MM.1S (cell line): ENCODE results near the gene SCIN.

Experiments used
- DNase-seq: peaks from one replicate; pipeline ENCODE4 v3.0.0-alpha.2; 2015
- H2AFZ ChIP-seq: fragments of 300-600 bp; sonication (generic); 2 replicates; pipeline ENCODE4 v1.6.0; 2016; ENCODE audit warnings: antibody characterized with exemption, low read length
- H3F3A ChIP-seq: fragments of 300-600 bp; sonication (generic); 2 replicates; pipeline ENCODE4 v1.6.1; 2016; ENCODE audit warnings: mild to moderate bottlenecking, antibody characterized with exemption, low read length, moderate library complexity, mixed read lengths; ENCODE audit not compliant: insufficient read depth
- H3K27ac ChIP-seq: fragments of 300-600 bp; sonication (generic); 2 replicates; pipeline ENCODE4 v1.5.1; 2016; ENCODE audit warnings: mild to moderate bottlenecking, low read length
- H3K27me3 ChIP-seq: fragments of 300-600 bp; sonication (generic); replicated peaks from 2 replicates; pipeline ENCODE4 v1.6.0; 2016; ENCODE audit warnings: low read length; ENCODE audit not compliant: insufficient read depth
- H3K36me3 ChIP-seq: fragments of 300-600 bp; sonication (generic); replicated peaks from 2 replicates; pipeline ENCODE4 v1.6.1; 2016; ENCODE audit warnings: mild to moderate bottlenecking, low read length, mixed read lengths; ENCODE audit not compliant: insufficient read depth
- H3K4me1 ChIP-seq: fragments of 300-600 bp; sonication (generic); 2 replicates; pipeline ENCODE4 v1.6.1; 2016; ENCODE audit warnings: low read length, mixed read lengths
- H3K4me2 ChIP-seq: fragments of 300-600 bp; sonication (generic); 2 replicates; pipeline ENCODE4 v1.6.0; 2016; ENCODE audit warnings: low read depth, low read length
- H3K4me3 ChIP-seq: fragments of 300-600 bp; sonication (generic); 2 replicates; pipeline ENCODE4 v1.5.1; 2016; ENCODE audit warnings: low read length, mixed read lengths
- H3K79me2 ChIP-seq: fragments of 300-600 bp; sonication (generic); 2 replicates; pipeline ENCODE4 v1.6.1; 2016; ENCODE audit warnings: mixed run types, low read length, mixed read lengths
- H3K9ac ChIP-seq: fragments of 300-600 bp; sonication (generic); 2 replicates; pipeline ENCODE4 v1.6.1; 2016; ENCODE audit warnings: low read length, mixed read lengths
- H3K9me2 ChIP-seq: fragments of 300-600 bp; sonication (generic); replicated peaks from 2 replicates; pipeline ENCODE4 v1.6.1; 2016; ENCODE audit warnings: mild to moderate bottlenecking, low read length, mixed read lengths; ENCODE audit not compliant: insufficient read depth
- H3K9me3 ChIP-seq: fragments of 300-600 bp; sonication (generic); replicated peaks from 2 replicates; pipeline ENCODE4 v1.6.1; 2016; ENCODE audit warnings: mild to moderate bottlenecking, low read length, mixed read lengths; ENCODE audit not compliant: insufficient read depth
- H4K20me1 ChIP-seq: fragments of 300-600 bp; sonication (generic); 2 replicates; pipeline ENCODE4 v1.6.1; 2016; ENCODE audit warnings: mild to moderate bottlenecking, low read length, moderate library complexity, mixed read lengths; ENCODE audit not compliant: insufficient read depth
- CTCF ChIP-seq: fragments of 300-600 bp; sonication (generic); IDR thresholded peaks from 2 replicates; pipeline ENCODE4 v1.5.1; 2016; ENCODE audit warnings: antibody characterized with exemption, low read length, mixed read lengths
- EZH2 ChIP-seq: fragments of 300-600 bp; sonication (generic); optimal IDR thresholded peaks from 2 replicates; pipeline ENCODE3; 2017; ENCODE audit warnings: low read depth, mild to moderate bottlenecking, antibody characterized with exemption, low read length, mixed read lengths
- EZH2phosphoT487 ChIP-seq: fragments of 300-600 bp; sonication (generic); IDR thresholded peaks from 2 replicates; pipeline ENCODE4 v1.6.1; 2018; ENCODE audit warnings: antibody characterized with exemption, low read length

Gene SCIN

GRCh38 chr7:12637328-12637727 lies 66.8 kb downstream of the SCIN start:
- no peak overlapping the region for H3K27ac ChIP-seq
- no peaks in the 10 kb centered on the region for H4K20me1 ChIP-seq
- H3F3A ChIP-seq: peaks cover 6% of the 10 kb centered on the region; the same call in 1 of the 2 replicates
- TF ChIP-seq CTCF (no peak), EZH2 (no peak), EZH2phosphoT487 (no peak)
- H3K9me2 ChIP-seq: no peaks in the 10 kb centered on the region
- no peak overlapping the region for H3K9ac ChIP-seq
- no peaks in the 10 kb centered on the region for H3K9me3 ChIP-seq
- no peak overlapping the region for H3K4me3 ChIP-seq
- no peak for DNase-seq
- no peak overlapping the region; the same call in 1 of the 2 replicates for H3K4me2 ChIP-seq
- peaks cover 12% of the 10 kb centered on the region for H3K4me1 ChIP-seq
- no peaks in the 10 kb centered on the region for H3K27me3 ChIP-seq
- H2AFZ ChIP-seq: no peak overlapping the region
- no peaks in the 10 kb centered on the region for H3K79me2 ChIP-seq
- H3K36me3 ChIP-seq: no peaks in the 10 kb centered on the region

GRCh38 chr7:12637819-12638592 lies 67.5 kb downstream of the SCIN start:
- Histone ChIP-seq H3K79me2 (no peaks in the 10 kb centered on the region), H3K4me1 (peaks cover 12% of the 10 kb centered on the region), H4K20me1 (no peaks in the 10 kb centered on the region), H3K9me3 (no peaks in the 10 kb centered on the region), H3K4me2 (peak overlapping the region; percentile 83), H3K4me3 (peak overlapping the region; percentile 42), H3K27me3 (no peaks in the 10 kb centered on the region), H2AFZ (peak overlapping the region; percentile 79), H3K27ac (peak overlapping the region; percentile 37; the same call in 1 of the 2 replicates), H3F3A (peaks cover 6% of the 10 kb centered on the region; the same call in 1 of the 2 replicates), H3K9me2 (no peaks in the 10 kb centered on the region), H3K36me3 (no peaks in the 10 kb centered on the region), H3K9ac (peak overlapping the region; percentile 33; the same call in 1 of the 2 replicates)
- peak; percentile 62 for DNase-seq
- no peak for TF ChIP-seq EZH2phosphoT487
- no peak for TF ChIP-seq EZH2
- peak; percentile 7; the same call in 1 of the 2 replicates for TF ChIP-seq CTCF

GRCh38 chr7:12638851-12639456 lies 68.4 kb downstream of the SCIN start:
- no peak overlapping the region for H3K9ac ChIP-seq
- peaks cover 6% of the 10 kb centered on the region; the same call in 1 of the 2 replicates for H3F3A ChIP-seq
- H3K36me3 ChIP-seq: no peaks in the 10 kb centered on the region
- no peak overlapping the region for H3K27ac ChIP-seq
- no peaks in the 10 kb centered on the region for H3K9me2 ChIP-seq
- H2AFZ ChIP-seq: no peak overlapping the region
- H3K79me2 ChIP-seq: no peaks in the 10 kb centered on the region
- no peak overlapping the region for H3K4me3 ChIP-seq
- H3K9me3 ChIP-seq: no peaks in the 10 kb centered on the region
- H3K4me2 ChIP-seq: peak overlapping the region; percentile 83
- DNase-seq: peak; percentile 70
- no peak for TF ChIP-seq EZH2phosphoT487
- TF ChIP-seq CTCF: peak; percentile 63
- H4K20me1 ChIP-seq: no peaks in the 10 kb centered on the region
- no peaks in the 10 kb centered on the region for H3K27me3 ChIP-seq
- H3K4me1 ChIP-seq: peaks cover 12% of the 10 kb centered on the region
